ENCODE results near the gene SND1. TPM values are rescaled to one million over a fixed set of nuclear protein-coding genes. Genes with fewer than 3 reads are reported as not detected.

Gene SND1
- total and polyA plus RNA-seq, 2 of the 4 experiments (the other 2 are of a cell fraction): 154 to 294 TPM

- peaks cover 47 to 85% of the 10 kb centered on the region in 2 experiments for H3K79me1 ChIP-seq (ENCODE audit: low read depth in 1 of 2, low read length in 2 of 2)
- H3K23ac ChIP-seq (ENCODE audit: low read depth, low read length): no peak overlapping the region
- H3K4ac ChIP-seq (ENCODE audit: low read depth, low read length): no peak overlapping the region
- H3K14ac ChIP-seq (replicated peaks; ENCODE audit: low read depth, low read length): no peak overlapping the region
- ATAC-seq (ENCODE audit: low read depth) (peak; percentile 60), DNase-seq (peak; percentile 59)
- in situ Hi-C loops (cut with MboI; ENCODE audit: low sequenced_read_pairs): no loop called here
- H3K4me3 ChIP-seq (ENCODE audit: insufficient read depth, low read depth, low read length): no peak overlapping the region
- peaks cover 20% of the 10 kb centered on the region for H3K9me1 ChIP-seq (ENCODE audit: insufficient read depth, low read length)
- peaks cover 1% of the 10 kb centered on the region; the same call in 1 of the 2 replicates for H3K4me1 ChIP-seq (ENCODE audit: control insufficient read depth, insufficient read depth, low read length)
- BruUV-seq (replicated peaks): no TSS peak
- H2BK15ac ChIP-seq (ENCODE audit: low read depth, low read length): no peak overlapping the region
- WGBS, 2 experiments (ENCODE audit: extremely low coverage in 2 of 2, insufficient read length in 1 of 2): no CpG with 5 or more reads among the region's 6 CpGs
- no peak overlapping the region for H4K8ac ChIP-seq (ENCODE audit: low read depth in 2 of 2, low read length in 2 of 2)
- intact Hi-C loops (cut with micrococcal nuclease): no loop called here
- H3K9me3 ChIP-seq (ENCODE audit: control insufficient read depth, insufficient read depth, low read length): no peaks in the 10 kb centered on the region
- no peak overlapping the region for H2AK9ac ChIP-seq (replicated peaks; ENCODE audit: low read depth, low read length, poor library complexity)
- H4K20me1 ChIP-seq (ENCODE audit: insufficient read depth, low read length): peaks cover 80% of the 10 kb centered on the region
- no peak overlapping the region for H4K5ac ChIP-seq (ENCODE audit: low read depth, low read length)
- H3K36me3 ChIP-seq (ENCODE audit: control insufficient read depth, insufficient read depth, low read length): peaks cover 2% of the 10 kb centered on the region; the same call in 1 of the 2 replicates
- ChIA-PET CTCF (interaction anchor here (1.3 kb wide), 1 partner anchor 12 kb away, joined by 5 read pairs; no protein-coding TSS in a partner anchor), POLR2A (ENCODE audit: unreplicated experiment) (no interaction called here)
- H2AK5ac ChIP-seq (ENCODE audit: low read depth, low read length): no peak overlapping the region
- H3K27me3 ChIP-seq (ENCODE audit: control insufficient read depth, insufficient read depth, low read length): no peaks in the 10 kb centered on the region
- H3K9ac ChIP-seq (ENCODE audit: low read depth, low read length): no peak overlapping the region
- H3K18ac ChIP-seq (ENCODE audit: low read depth, low read length): no peak overlapping the region
- no peak overlapping the region for H2AFZ ChIP-seq (replicated peaks; ENCODE audit: low read length, poor library complexity)
- no peak overlapping the region for H3K27ac ChIP-seq (ENCODE audit: insufficient read depth, low read length)
- TF ChIP-seq CTCF (conservative IDR thresholded peaks at IDR 0.05; ENCODE audit: low read depth, low read length) (no peak), RFX5 (IDR thresholded peaks at IDR 0.05; ENCODE audit: low read depth, low read length) (no peak), CEBPB (IDR thresholded peaks at IDR 0.05; ENCODE audit: low read depth, low read length) (peak; percentile 56; the same call in 1 of the 2 replicates), MAFK (IDR thresholded peaks at IDR 0.05; ENCODE audit: low read depth, low read length) (no peak)
- no peak overlapping the region for H3K4me2 ChIP-seq (ENCODE audit: low read depth, low read length)
- no peak overlapping the region for H2BK5ac ChIP-seq (ENCODE audit: low read depth, low read length, poor library complexity, severe bottlenecking)
- no peak overlapping the region for H4K91ac ChIP-seq (ENCODE audit: insufficient read depth, low read depth, low read length)
- dilution Hi-C loops (cut with HindIII; ENCODE audit: low sequenced_read_pairs, unreplicated experiment): no loop called here
- H3K56ac ChIP-seq (ENCODE audit: extremely low read depth, insufficient read depth, low read length): no peak overlapping the region
- no peak overlapping the region for H2BK20ac ChIP-seq (ENCODE audit: low read depth, low read length)
- H2BK120ac ChIP-seq (ENCODE audit: low read depth, low read length): no peak overlapping the region
These were observed 139.6 kb downstream of the SND1 start for GRCh38 chr7:127791446-127792189.
